DND-41 (cell line): ENCODE results near the gene EGF.

Source experiments
- ATAC-seq: fragments of 200-7000 bp; cut with Tn5 transposase; 3 replicates; pipeline ENCODE4 v1.9.1; 2021; ENCODE audit warnings: low read depth; ENCODE audit not compliant: insufficient read depth
- DNase-seq: peaks from one replicate; pipeline ENCODE4 v3.0.0-alpha.2; 2020
- H2AFZ ChIP-seq: 2 replicates; pipeline ENCODE4 v1.6.0; 2012; ENCODE audit warnings: low read depth, low read length
- H3K27ac ChIP-seq: 2 replicates; pipeline ENCODE4 v1.5.1; 2012; ENCODE audit warnings: low read length, inconsistent platforms
- H3K27me3 ChIP-seq: fragments of 200-600 bp; sonication (generic); 2 replicates; pipeline ENCODE4 v1.6.0; 2012; ENCODE audit warnings: low read length, mild to moderate bottlenecking, inconsistent platforms; ENCODE audit not compliant: insufficient read depth, poor library complexity
- H3K36me3 ChIP-seq: 2 replicates; pipeline ENCODE4 v1.5.1; 2012; ENCODE audit warnings: low read length, inconsistent platforms; ENCODE audit not compliant: insufficient read depth
- H3K4me1 ChIP-seq: 2 replicates; pipeline ENCODE4 v1.5.1; 2012; ENCODE audit warnings: mild to moderate bottlenecking, low read length; ENCODE audit not compliant: insufficient read depth
- H3K4me2 ChIP-seq: 2 replicates; pipeline ENCODE4 v1.6.0; 2012; ENCODE audit warnings: mild to moderate bottlenecking, moderate library complexity, low read length, inconsistent platforms; ENCODE audit not compliant: insufficient read depth
- H3K4me3 ChIP-seq, 2 experiments: fragments of 200-600 bp in 1 of 2; shearing (Covaris generic) in 1 of 2; 2 replicates each; pipeline ENCODE4 v1.5.1; 2012 to 2016; ENCODE audit warnings: inconsistent platforms in 2 of 2, low read length in 2 of 2, mild to moderate bottlenecking in 2 of 2, low read depth in 1 of 2, moderate library complexity in 1 of 2
- H3K79me2 ChIP-seq: 2 replicates; pipeline ENCODE4 v1.6.0; 2012; ENCODE audit warnings: low read length, inconsistent platforms; ENCODE audit not compliant: insufficient read depth
- H3K9ac ChIP-seq: 2 replicates; pipeline ENCODE4 v1.6.0; 2012; ENCODE audit warnings: low read depth, mild to moderate bottlenecking, inconsistent platforms, low read length, moderate library complexity
- H3K9me3 ChIP-seq: 2 replicates; pipeline ENCODE4 v1.5.1; 2012; ENCODE audit warnings: low read length, moderate library complexity, mild to moderate bottlenecking, inconsistent platforms; ENCODE audit not compliant: insufficient read depth, severe bottlenecking
- H4K20me1 ChIP-seq: 2 replicates; pipeline ENCODE4 v1.6.0; 2012; ENCODE audit warnings: low read length; ENCODE audit not compliant: insufficient read depth
- EZH2 ChIP-seq: IDR thresholded peaks from 3 replicates; pipeline ENCODE4 v1.6.1; 2012; ENCODE audit warnings: borderline replicate concordance, low read depth, mild to moderate bottlenecking, moderate library complexity, low read length, inconsistent platforms; ENCODE audit not compliant: severe bottlenecking
- TF ChIP-seq, protein P1 (sequence below): IDR thresholded peaks from 2 replicates; pipeline ENCODE4 v1.5.1; 2012; ENCODE audit warnings: borderline replicate concordance, low read length, moderate library complexity, mild to moderate bottlenecking; ENCODE audit not compliant: poor library complexity, severe bottlenecking; ENCODE audit errors: extremely low read depth

Gene EGF

DNA sequence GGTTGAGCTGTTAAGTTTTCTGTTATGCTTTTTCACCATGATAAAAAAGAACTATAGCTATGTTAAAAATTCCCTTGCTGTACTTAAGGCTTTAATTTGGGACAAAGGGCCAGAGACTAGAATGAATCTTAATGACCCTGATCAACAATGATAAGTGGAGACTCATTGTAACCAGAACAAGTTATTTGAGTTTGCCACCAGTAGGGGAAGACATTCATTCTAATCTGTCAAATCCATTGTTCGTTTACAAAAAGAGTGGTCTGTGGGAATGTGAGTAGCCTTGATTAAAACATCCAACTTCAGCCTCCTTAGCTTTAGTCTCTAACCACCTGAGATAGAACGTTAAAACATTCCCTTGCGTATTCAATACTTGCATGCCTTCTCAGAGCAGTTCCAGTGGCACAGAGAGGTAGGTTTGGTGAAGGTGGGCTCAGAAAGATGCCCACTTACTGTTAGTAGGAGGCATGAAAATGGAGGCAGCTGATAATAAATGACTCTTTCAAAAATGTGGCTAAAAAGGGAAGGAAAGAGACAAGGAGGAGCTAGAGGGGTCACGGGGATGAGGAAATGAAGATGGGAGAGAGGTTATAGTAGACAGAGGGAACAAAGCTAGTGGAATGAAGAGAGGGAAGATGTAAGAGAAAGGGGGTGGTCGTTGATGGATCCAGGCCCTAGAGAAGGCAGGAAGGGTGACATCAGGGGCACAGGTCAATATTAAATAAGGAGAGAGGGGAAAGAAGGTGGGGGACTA, 66.2 kb downstream of the EGF start:
- H3K79me2 ChIP-seq: no peaks in the 10 kb centered on the region
- peaks cover 9% of the 10 kb centered on the region for H3K27me3 ChIP-seq
- H3K4me1 ChIP-seq: no peaks in the 10 kb centered on the region
- no peak overlapping the region for H3K9ac ChIP-seq
- no peak overlapping the region for H2AFZ ChIP-seq
- no peak overlapping the region for H3K4me3 ChIP-seq
- H4K20me1 ChIP-seq: no peaks in the 10 kb centered on the region
- H3K9me3 ChIP-seq: no peaks in the 10 kb centered on the region
- no peak overlapping the region for H3K4me2 ChIP-seq
- DNase-seq: no peak
- TF ChIP-seq, protein P1, sequence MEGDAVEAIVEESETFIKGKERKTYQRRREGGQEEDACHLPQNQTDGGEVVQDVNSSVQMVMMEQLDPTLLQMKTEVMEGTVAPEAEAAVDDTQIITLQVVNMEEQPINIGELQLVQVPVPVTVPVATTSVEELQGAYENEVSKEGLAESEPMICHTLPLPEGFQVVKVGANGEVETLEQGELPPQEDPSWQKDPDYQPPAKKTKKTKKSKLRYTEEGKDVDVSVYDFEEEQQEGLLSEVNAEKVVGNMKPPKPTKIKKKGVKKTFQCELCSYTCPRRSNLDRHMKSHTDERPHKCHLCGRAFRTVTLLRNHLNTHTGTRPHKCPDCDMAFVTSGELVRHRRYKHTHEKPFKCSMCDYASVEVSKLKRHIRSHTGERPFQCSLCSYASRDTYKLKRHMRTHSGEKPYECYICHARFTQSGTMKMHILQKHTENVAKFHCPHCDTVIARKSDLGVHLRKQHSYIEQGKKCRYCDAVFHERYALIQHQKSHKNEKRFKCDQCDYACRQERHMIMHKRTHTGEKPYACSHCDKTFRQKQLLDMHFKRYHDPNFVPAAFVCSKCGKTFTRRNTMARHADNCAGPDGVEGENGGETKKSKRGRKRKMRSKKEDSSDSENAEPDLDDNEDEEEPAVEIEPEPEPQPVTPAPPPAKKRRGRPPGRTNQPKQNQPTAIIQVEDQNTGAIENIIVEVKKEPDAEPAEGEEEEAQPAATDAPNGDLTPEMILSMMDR: no peak
- no peak for TF ChIP-seq EZH2
- H3K36me3 ChIP-seq: no peaks in the 10 kb centered on the region
- H3K27ac ChIP-seq: no peak overlapping the region
- no peak for ATAC-seq

DNA sequence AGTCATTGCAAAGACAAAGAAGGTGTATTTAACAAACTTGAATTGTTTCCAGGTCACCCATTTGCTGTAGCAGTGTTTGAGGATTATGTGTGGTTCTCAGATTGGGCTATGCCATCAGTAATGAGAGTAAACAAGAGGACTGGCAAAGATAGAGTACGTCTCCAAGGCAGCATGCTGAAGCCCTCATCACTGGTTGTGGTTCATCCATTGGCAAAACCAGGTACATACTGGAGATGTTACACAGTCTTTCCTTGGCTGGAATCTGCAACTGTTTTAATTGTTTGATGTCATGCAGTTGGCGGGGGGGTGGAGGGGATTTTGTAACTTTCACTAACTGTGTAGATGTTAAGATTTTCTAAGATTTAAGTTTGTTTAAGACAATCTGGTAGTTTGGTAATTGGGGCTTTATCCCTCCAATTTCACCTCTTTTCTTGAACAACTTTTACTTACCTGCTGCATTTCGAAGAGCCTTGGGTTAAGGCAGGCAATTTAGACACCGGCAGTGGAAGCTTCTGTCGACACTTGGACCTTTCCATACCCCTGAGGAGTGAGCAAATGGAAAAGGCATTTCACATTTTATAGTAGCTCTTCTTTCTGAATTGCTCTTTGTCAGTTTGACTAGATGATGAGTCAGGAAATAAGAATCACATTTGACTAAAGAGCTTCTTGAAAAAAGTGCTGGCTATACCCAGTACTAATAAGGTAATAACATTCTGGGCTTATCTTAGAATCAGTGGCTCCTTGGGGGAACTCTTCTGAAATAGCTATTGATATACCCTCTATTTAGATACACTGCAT, 67.4 kb downstream of the EGF start:
- Histone ChIP-seq H3K79me2 (no peaks in the 10 kb centered on the region), H3K4me1 (no peaks in the 10 kb centered on the region), H3K9me3 (no peaks in the 10 kb centered on the region), H3K27me3 (peaks cover 4% of the 10 kb centered on the region), H3K4me2 (no peak overlapping the region), H3K27ac (no peak overlapping the region), H3K36me3 (no peaks in the 10 kb centered on the region), H4K20me1 (no peaks in the 10 kb centered on the region), H3K4me3 (no peak overlapping the region), H2AFZ (no peak overlapping the region), H3K9ac (no peak overlapping the region)
- ATAC-seq (no peak), DNase-seq (no peak)
- TF ChIP-seq, protein P1: no peak
- no peak for TF ChIP-seq EZH2

DNA sequence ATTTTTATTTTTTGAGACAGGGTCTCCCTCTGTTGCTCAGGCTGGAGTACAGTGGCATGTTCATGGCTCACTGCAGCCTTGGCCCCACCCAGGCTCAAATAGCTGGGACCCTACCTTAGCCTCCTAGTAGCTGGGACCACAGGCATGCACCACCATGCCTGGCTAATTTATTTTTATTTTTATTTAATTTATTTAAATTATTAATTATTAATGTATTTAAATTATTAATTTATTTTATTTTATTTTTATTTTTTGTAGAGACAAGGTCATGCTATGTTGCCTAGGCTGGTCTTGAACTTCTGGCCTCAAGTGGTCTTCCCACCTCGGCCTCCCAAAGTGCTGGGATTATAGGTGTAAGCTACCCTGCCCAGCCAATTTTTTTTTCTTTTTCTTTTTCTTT, 69.3 kb downstream of the EGF start:
- ATAC-seq (no peak), DNase-seq (no peak)
- Histone ChIP-seq H3K9me3 (no peaks in the 10 kb centered on the region), H3K79me2 (no peaks in the 10 kb centered on the region), H4K20me1 (no peaks in the 10 kb centered on the region), H3K4me3 (no peak overlapping the region), H3K27me3 (peaks cover 6% of the 10 kb centered on the region), H3K4me2 (no peak overlapping the region), H2AFZ (no peak overlapping the region), H3K4me1 (no peaks in the 10 kb centered on the region), H3K36me3 (no peaks in the 10 kb centered on the region), H3K27ac (no peak overlapping the region), H3K9ac (no peak overlapping the region)
- TF ChIP-seq EZH2: no peak
- TF ChIP-seq, protein P1: no peak
